Thyroid gland (tissue), 4 donors: ENCODE data around the gene CHST11.

Source experiments
- POLR2A ChIP-seq, 2 donors: fragments of 450-650 bp; IDR thresholded peaks; one replicate each; pipeline ENCODE4 v1.6.1; 2017; ENCODE audit warnings: antibody characterized with exemption in 2 of 2, mild to moderate bottlenecking in 2 of 2, moderate library complexity in 1 of 2
- TF ChIP-seq, protein P1 (sequence below), 6 experiments: fragments of 200-600 bp in 3 of 6; fragments of 450-650 bp in 3 of 6; sonication (generic) in 3 of 6; IDR thresholded peaks; one replicate each; pipeline ENCODE4 v1.5.1; 2016 to 2019; ENCODE audit warnings: antibody characterized with exemption in 6 of 6, mild to moderate bottlenecking in 2 of 6, inconsistent platforms in 1 of 6, moderate library complexity in 1 of 6

DNA sequence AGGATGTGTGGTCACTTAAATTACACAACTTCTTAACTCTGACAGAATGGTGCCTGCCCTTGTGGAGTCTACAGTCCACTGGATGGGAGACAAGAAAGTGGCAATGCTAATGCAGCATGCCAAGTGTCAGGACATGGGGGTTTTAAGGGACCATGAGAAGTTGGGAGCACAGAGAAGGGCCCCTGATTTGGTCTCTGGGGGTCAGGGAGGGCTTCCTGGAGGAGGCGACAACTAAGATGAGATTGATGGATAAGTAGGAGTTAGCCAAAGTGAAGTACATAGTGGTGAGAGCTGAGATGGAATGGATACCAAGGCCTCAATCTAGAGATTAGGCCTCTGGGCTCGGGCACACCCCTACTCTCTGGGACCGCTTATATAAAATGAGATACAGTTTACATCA, 236.7 kb downstream of the CHST11 start:
- TF ChIP-seq, protein P1, sequence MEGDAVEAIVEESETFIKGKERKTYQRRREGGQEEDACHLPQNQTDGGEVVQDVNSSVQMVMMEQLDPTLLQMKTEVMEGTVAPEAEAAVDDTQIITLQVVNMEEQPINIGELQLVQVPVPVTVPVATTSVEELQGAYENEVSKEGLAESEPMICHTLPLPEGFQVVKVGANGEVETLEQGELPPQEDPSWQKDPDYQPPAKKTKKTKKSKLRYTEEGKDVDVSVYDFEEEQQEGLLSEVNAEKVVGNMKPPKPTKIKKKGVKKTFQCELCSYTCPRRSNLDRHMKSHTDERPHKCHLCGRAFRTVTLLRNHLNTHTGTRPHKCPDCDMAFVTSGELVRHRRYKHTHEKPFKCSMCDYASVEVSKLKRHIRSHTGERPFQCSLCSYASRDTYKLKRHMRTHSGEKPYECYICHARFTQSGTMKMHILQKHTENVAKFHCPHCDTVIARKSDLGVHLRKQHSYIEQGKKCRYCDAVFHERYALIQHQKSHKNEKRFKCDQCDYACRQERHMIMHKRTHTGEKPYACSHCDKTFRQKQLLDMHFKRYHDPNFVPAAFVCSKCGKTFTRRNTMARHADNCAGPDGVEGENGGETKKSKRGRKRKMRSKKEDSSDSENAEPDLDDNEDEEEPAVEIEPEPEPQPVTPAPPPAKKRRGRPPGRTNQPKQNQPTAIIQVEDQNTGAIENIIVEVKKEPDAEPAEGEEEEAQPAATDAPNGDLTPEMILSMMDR (IDR thresholded peaks at IDR 0.05): no peak
- no peak for TF ChIP-seq POLR2A (IDR thresholded peaks at IDR 0.05)
